NCI-H1694 treated with DMSO at 0.1 percent for 48 hours (cell line): Measurements from ENCODE around the gene EMX2.
"Not testable (repeated sequence)": the region's sequence is repeated elsewhere in the genome, so short reads cannot be mapped to it uniquely, and the experiment has no call there.

ENCODE experiments used
- DNase-seq: peaks from one replicate; lab custom pipeline; 2025; lab: John Stamatoyannopoulos, UW

The EMX2 gene

GRCh38 chr10:117560942-117561341 is 18.4 kb downstream of the EMX2 start:
- no peak for DNase-seq

DNA sequence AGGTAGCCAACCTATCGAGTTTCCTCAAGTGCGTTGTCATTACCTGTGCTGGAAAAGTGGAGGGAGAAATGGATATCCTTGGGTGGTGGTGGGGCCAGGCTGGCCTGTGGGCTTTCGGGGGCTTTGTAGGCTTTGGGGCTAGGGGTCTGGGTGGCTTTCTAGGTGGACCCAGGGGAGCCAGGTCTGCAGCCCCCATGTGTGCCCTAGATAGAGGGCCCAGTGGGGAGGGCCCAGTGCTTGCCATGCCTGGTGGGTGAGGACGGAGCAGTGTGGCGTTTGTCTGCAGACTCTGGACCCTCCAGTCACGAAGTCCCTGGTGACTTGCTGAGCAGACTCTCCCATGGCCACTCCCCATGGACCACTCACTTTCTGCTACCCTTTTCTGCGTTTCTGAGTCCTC is 19.7 kb downstream of the EMX2 start:
- no peak for DNase-seq

DNA sequence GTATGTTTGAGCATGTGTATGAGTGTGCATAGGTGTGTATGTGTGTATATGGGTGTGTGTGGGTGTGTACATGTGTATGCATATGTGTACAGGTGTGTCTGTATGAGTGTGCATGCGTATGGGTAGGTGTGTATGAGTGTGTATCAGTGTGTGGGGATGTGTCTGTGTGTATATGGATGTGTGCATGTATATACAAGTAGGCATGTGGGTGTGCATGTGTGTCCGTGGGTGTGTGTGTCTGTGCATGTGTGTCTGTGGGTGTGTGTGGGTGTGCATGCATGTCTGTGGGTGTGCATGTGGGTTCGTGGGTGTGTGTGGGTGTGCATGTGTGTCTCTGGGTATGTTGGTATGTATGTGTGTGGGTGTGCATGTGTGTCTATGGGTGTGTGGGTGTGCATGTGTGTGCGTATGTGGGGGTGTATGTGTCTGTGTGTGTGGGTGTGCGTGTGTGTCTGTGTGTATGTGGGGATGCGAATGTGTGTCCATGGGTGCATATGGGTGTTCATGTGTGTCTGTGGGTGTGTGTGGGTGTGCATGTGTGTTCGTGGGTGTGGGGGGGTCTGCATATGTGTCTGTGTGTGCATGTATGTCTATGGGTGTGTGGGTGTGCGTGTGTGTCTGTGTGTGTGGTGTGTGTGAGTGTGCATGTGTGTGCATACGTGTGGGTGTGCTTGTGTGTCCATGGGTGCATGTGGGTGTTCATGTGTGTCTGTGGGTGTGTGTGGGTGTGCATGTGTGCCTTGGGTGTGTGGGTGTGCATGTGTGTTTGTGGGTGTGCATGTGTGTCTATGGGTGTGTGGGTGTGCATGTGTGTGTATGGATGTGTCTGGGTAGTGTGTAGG is 20.6 kb downstream of the EMX2 start:
- no peak for DNase-seq

DNA sequence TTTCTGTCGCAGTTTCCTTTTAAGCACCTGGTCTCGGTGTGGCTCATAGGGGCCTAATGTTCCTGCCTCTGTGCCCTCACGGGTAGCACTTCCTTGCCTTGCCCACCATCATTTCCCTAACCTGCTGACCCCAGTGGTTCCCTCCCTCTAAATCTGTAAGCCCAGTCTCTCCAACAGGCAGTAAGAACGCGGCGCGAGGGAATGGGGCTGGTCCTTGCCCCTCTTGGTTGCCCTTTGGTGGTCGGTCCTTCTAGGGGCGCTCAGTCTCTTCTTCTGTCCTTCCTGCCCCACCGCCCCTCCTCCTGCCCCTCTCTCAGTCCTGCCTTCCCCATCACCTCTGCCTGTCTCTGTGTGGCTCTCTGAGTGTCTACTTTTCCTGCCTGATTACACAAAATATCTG is 21.2 kb downstream of the EMX2 start:
- no peak for DNase-seq

DNA sequence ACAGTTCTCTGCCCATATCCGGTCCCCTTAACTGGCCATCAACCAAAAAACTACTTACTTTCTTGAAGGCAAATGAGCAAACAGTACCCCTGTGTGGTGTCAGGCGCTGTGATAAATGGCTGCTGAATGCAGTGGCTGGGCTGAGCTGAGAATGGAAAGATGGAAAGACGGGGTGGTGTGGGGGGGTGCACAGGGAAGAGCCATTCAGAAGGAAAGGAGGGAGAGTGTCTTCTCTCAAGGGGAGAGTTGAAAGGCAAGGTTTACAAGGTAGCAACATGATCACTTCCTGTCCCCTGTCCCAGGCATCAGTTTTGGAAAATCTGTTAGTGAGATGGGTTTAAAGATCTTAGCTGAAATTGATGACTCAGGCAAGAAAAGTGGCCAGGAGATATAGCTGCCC is 22.5 kb downstream of the EMX2 start:
- no peak for DNase-seq

DNA sequence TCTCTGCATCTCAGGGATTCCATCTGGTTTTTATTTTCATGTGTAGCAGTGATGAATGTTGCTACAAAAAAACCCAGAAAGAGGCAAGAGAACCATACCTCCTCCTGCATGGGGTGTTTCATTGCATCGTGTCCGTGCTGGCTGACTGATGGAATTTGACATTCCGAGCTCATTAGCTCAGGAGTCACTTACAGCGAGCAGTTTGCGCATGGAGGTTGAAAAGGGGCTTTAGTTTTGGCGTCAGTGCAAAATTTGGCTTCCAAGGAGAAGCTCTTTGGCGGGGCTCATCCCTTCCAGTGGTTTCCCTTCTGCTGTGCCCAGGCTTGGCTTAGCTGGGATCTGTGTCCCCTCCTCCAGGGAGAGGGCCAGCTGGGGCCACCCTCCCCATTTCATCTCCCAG is 25.8 kb downstream of the EMX2 start:
- DNase-seq: no peak

- no peak for DNase-seq
Measured at GRCh38 chr10:117569610-117570390, 27.3 kb downstream of the EMX2 start.

DNA sequence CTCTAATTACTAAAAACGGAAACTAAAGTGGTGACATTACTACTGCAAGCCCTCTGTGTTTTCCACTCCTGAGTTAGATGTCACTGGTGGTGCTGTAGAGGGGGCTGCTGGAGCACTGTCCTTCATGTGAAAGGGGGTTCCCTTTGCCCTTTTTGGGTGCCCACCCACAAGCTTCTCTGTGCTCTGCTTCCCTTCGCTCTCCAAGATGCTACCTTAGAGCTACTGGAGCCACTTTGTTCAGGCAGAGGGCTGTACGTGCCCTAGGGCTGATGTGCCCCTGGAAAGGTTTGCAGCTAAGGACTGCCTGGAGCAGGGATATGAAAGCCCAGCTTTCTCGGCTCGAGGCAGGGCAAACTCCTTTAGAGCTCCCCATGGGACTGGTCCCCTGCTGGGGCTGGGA is 28.3 kb downstream of the EMX2 start:
- DNase-seq: no peak

DNA sequence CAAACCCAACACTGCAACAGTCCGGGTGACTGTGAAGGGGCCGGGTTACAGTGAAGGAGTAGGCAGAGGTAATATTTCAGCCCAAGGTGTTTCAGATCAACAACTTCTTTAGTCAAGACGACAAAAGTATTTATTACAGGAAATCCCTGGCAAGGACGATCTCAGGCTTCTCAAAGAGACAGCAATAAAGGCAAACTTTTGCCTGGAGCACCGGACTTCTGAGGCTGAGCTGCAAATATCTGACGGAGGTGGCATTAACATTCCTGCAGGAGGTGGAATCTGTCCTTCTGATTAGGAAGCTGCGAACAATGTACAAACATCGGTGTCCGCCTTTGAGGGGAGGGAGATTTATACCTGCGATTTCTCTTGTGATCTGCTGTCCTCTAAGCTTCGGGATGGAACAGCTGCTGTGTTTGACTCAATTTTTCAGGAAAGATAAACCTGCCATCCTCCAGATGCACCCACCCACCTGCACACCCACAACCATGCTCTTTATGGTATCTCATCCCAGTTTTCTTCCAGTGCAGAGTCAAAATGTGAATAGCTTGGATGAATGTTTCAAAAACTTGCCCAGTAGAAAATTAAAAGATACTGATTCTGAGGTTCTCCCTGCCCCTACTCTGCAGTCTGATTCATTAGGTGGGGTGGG is 32.1 kb downstream of the EMX2 start:
- no peak for DNase-seq

DNA sequence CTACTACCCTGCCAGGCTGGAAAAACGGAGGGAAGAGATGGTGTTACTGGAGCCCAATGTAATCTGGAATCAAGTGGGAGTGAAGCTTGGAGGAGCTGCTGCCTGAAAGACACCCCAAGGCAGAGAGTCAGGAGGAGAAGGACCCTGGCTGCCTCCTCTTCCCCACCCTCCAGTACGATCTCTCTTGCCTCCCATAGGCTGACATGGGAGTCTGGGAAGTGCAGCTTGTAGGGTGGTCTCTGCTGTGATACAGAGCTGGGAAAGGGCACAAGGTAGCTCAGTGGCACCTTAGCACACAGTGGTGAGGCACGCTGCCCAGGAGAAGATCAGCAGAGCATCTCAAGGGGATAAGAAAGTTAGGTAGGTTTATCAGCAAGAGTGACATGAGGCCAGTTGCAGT is 35.9 kb downstream of the EMX2 start:
- no peak for DNase-seq

- no peak for DNase-seq
Measured at GRCh38 chr10:117578999-117579590, 36.5 kb downstream of the EMX2 start.

DNA sequence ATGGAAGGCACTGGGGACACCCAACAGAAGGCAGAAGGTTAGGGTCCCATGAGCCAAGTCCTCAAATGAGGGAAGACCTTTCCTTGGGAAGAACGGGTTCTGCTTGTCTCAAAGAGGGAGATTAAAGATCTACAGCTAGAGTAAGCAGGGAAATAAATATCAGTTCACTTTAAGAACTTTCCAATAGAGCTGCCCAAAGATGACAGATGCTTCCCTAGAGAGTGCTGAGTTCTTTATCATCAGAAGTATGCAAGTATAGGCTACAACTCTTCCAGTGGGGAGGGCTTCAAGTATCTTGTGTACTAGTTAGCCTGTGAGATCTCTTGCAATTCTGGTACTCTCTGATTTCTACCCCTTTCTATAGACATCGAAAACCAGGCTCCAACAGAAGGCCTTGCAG is 39.4 kb downstream of the EMX2 start:
- no peak for DNase-seq

DNA sequence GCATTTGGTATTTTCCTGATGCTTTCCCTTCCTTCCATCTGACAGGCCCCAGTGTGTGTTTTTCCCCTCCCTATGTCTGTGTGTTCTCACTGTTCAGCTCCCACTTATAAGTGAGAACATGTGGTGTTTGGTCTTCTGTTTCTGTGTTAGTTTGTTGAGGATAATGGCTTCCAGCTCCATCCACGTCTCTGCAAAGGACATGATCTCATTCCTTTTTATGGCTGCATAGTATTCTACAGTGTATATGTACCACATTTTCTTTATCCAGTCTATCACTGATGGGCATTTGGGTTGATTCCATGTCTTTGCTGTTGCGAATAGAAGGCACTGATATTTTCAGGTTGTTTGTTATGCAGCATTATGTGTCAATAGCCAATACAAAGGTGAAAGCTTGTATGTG is 42.3 kb downstream of the EMX2 start:
- not testable (repeated sequence) for DNase-seq

DNA sequence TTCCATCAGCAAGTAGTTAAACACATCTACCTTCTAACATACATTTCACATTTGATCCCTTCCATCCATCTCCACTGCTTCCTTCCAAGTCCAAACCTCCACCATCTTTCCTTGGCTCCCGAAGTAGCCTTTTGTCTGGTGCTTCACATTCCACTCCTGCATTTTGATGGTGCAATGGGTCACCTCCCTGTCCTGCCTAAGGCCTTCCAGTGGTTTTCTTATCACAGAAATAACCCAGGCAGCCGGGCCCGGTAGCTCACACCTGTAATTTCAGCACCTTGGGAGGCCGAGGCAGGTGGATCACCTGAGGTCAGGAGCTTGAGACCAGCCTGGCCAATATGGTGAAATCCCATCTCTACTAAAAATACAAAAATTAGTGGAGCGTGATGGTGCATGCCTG is 44.5 kb downstream of the EMX2 start:
- no peak for DNase-seq

GRCh38 chr10:117590101-117590875 is 47.7 kb downstream of the EMX2 start:
- DNase-seq: no peak

DNA sequence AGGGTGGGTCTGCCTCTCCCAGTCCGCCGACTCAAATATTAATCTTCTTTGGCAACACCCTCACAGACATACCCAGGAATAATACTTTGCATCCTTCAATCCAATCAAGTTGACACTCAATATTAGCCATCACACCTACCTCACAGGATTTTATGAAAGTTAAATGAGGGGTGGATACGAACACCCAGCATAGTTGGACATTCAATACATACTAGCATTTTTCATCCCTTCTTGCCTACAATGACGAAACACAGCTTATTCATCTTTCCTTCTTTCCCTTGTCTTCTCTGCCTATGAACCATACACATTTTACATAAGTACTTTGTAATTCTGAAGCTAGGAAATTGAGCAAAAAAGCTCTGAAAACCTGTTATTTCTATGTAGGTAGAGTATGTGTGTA is 48.5 kb downstream of the EMX2 start:
- DNase-seq: no peak

GRCh38 chr10:117594722-117595121 is 52.2 kb downstream of the EMX2 start:
- no peak for DNase-seq

DNA sequence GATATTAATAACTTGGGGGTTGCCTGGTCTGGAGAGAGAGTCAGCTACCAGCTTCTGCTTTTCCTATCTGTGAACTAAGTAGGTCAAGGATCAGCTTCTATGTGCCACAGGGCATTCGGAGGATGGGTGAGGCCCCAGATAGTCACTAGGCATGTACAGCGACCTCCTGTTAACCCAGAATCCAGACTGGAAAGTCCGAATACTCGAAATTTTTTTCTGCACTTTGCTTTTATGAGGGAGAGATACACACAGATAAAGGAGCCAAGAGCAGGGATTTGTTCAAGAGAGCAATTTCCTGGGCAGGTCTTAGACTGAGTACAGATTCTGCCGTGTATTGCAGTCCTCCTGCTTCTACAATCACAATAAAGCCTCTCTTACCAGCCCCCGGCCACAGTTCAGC is 54.2 kb downstream of the EMX2 start:
- no peak for DNase-seq

- no peak for DNase-seq
Measured at GRCh38 chr10:117597216-117597615, 54.7 kb downstream of the EMX2 start.
